HUES6 (cell line): Measurements from ENCODE around the gene CHD9.

ENCODE experiments used
- H3K27ac ChIP-seq: 2 replicates; pipeline ENCODE4 v1.7.0; 2013; ENCODE audit warnings: low read depth, mild to moderate bottlenecking, low read length, inconsistent platforms
- H3K27me3 ChIP-seq: 2 replicates; pipeline ENCODE4 v1.6.1; 2013; ENCODE audit warnings: low read length; ENCODE audit not compliant: control insufficient read depth, insufficient read depth
- H3K36me3 ChIP-seq: 2 replicates; pipeline ENCODE4 v1.6.1; 2013; ENCODE audit warnings: low read length; ENCODE audit not compliant: control insufficient read depth, insufficient read depth
- H3K4me1 ChIP-seq: 2 replicates; pipeline ENCODE4 v1.6.1; 2013; ENCODE audit warnings: low read length; ENCODE audit not compliant: control insufficient read depth, insufficient read depth
- H3K4me3 ChIP-seq: 2 replicates; pipeline ENCODE4 v1.5.1; 2013; ENCODE audit warnings: low read depth, low read length
- H3K9ac ChIP-seq: one replicate; pipeline ENCODE4 v1.6.1; 2013; ENCODE audit warnings: mild to moderate bottlenecking, low read length
- H3K9me3 ChIP-seq: 2 replicates; pipeline ENCODE4 v1.6.1; 2013; ENCODE audit warnings: low read depth, low read length; ENCODE audit not compliant: control insufficient read depth, insufficient read depth

CHD9 gene

DNA sequence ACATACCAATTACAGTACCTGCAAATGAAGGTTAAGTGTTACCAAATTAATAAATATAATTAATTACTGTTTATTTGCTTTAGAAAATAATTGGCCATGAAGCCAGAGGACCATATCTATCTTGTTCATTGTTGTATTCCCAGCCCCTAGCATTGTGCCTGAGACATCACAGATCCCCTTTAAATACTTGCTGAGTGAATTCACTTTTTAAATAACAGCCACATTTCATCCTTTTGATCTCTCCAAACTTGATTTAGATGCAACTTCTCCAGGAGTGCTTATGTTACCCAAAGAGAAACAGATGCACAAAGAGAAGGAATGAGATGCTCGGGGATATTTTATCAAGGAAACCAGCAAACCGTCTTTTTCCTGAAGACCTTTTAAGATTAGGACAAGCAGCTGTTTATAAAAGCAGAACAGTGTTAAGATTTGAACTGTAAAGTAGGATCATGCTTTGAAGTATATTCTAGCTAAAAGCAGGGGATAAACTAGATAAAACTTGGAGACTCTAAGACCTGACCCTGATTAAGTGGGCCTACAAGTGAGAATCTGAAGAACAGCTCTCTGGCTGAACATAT lies 66.3 kb downstream of the CHD9 start:
- H3K9ac ChIP-seq, result no peak overlapping the region
- 0 out of 2 replicates have a peak, but pooled peaks cover 6% of the 10 kb centered on the region for H3K9me3 ChIP-seq
- no peaks in the 10 kb centered on the region for H3K27me3 ChIP-seq
- no peaks in the 10 kb centered on the region for H3K36me3 ChIP-seq
- H3K4me3 ChIP-seq, result no peak overlapping the region
- no peaks in the 10 kb centered on the region for H3K4me1 ChIP-seq
- H3K27ac ChIP-seq, result no peak overlapping the region

GRCh38 chr16:53121661-53122060 lies 66.9 kb downstream of the CHD9 start:
- H3K27me3 ChIP-seq, result no peaks in the 10 kb centered on the region
- H3K4me1 ChIP-seq, result no peaks in the 10 kb centered on the region
- no peak overlapping the region for H3K27ac ChIP-seq
- H3K9me3 ChIP-seq, result 0 out of 2 replicates have a peak, but pooled peaks cover 6% of the 10 kb centered on the region
- H3K36me3 ChIP-seq, result no peaks in the 10 kb centered on the region
- H3K4me3 ChIP-seq, result no peak overlapping the region
- H3K9ac ChIP-seq, result no peak overlapping the region

GRCh38 chr16:53123747-53124146 lies 69.0 kb downstream of the CHD9 start:
- H3K4me1 ChIP-seq, result no peaks in the 10 kb centered on the region

GRCh38 chr16:53126390-53126789 lies 71.6 kb downstream of the CHD9 start:
- no peak overlapping the region for H3K27ac ChIP-seq

More at GRCh38 chr16:53123747-53124146, 69.0 kb downstream of the CHD9 start:
- Histone ChIP-seq H3K9me3 (0 out of 2 replicates have a peak, but pooled peaks cover 6% of the 10 kb centered on the region), H3K4me3 (no peak overlapping the region), H3K27ac (no peak overlapping the region), H3K27me3 (no peaks in the 10 kb centered on the region), H3K36me3 (no peaks in the 10 kb centered on the region), H3K9ac (no peak overlapping the region)

GRCh38 chr16:53129281-53130158 lies 74.7 kb downstream of the CHD9 start:
- peak overlapping the region; percentile 82; the same call in 1 of the 2 replicates for H3K27ac ChIP-seq
- H3K9ac ChIP-seq, result peak overlapping the region; percentile 94
- H3K4me1 ChIP-seq, result peaks cover 17% of the 10 kb centered on the region
- H3K36me3 ChIP-seq, result no peaks in the 10 kb centered on the region
- 0 out of 2 replicates have a peak, but pooled peaks cover 3% of the 10 kb centered on the region for H3K9me3 ChIP-seq
- no peaks in the 10 kb centered on the region for H3K27me3 ChIP-seq
- peak overlapping the region; percentile 95 for H3K4me3 ChIP-seq

More at GRCh38 chr16:53126390-53126789, 71.6 kb downstream of the CHD9 start:
- H3K4me3 ChIP-seq, result no peak overlapping the region
- peaks cover 6% of the 10 kb centered on the region; the same call in 1 of the 2 replicates for H3K4me1 ChIP-seq
- no peaks in the 10 kb centered on the region for H3K27me3 ChIP-seq
- H3K9me3 ChIP-seq, result 0 out of 2 replicates have a peak, but pooled peaks cover 6% of the 10 kb centered on the region
- H3K9ac ChIP-seq, result no peak overlapping the region
- no peaks in the 10 kb centered on the region for H3K36me3 ChIP-seq

DNA sequence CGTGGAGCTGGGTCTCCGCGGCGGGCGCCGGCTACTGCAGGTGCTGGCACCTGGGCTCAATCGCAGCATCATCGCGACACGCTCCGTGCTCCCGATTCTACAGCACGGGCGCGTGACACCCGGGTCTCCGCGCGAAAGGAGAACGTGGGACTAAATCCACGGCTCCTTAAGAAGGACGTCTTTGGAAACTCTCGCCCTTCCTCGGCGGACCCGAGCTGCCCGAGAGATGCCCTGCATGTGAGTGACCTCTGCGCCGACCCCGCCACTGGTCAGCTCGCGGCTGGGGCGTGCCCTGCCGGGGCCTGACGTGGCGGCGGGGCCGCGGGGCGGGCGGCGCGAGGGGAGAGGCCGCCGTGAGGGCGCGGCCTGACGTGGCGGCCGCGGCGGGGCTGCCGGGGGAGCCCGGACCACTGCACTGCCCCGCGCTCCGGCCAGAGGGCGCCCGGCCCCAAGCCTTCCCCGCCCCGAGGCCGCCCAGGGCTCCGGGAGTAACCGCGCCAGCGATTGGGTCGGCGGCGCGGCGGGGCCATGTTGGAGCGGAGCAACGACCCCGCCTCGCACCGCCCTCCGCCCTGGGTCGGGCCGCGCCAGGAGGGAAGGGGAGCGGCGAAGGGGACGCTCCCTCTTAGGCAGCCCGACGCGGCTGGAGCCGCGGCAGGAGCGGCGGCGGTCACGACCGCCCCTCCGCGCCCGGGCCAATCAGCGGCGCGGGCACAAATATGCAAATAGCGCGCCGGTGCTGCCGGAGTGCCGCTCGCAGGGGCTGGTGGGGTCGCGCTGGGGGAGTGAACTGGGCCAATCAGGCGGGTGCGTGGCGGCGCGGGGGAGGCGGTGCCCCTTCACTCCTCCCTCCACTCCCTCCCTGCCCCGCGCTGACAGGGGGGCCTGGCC lies 75.6 kb downstream of the CHD9 start:
- Histone ChIP-seq H3K4me3 (peak overlapping the region; percentile 95), H3K9me3 (no peaks in the 10 kb centered on the region), H3K27ac (peak overlapping the region; percentile 94), H3K36me3 (no peaks in the 10 kb centered on the region), H3K4me1 (peaks cover 19% of the 10 kb centered on the region), H3K9ac (peak overlapping the region; percentile 94), H3K27me3 (no peaks in the 10 kb centered on the region)

GRCh38 chr16:53131050-53131362 lies 76.2 kb downstream of the CHD9 start:
- Histone ChIP-seq H3K36me3 (no peaks in the 10 kb centered on the region), H3K27me3 (no peaks in the 10 kb centered on the region), H3K27ac (no peak overlapping the region), H3K9me3 (no peaks in the 10 kb centered on the region), H3K4me3 (peak overlapping the region; percentile 95), H3K9ac (peak overlapping the region; percentile 94), H3K4me1 (peaks cover 19% of the 10 kb centered on the region)

GRCh38 chr16:53131363-53132071 lies 76.7 kb downstream of the CHD9 start:
- peak overlapping the region; percentile 91 for H3K9ac ChIP-seq
- peaks cover 19% of the 10 kb centered on the region for H3K4me1 ChIP-seq
- no peaks in the 10 kb centered on the region for H3K36me3 ChIP-seq
- no peak overlapping the region; the same call in 1 of the 2 replicates for H3K27ac ChIP-seq
- H3K9me3 ChIP-seq, result no peaks in the 10 kb centered on the region
- peak overlapping the region; percentile 89 for H3K4me3 ChIP-seq
- H3K27me3 ChIP-seq, result no peaks in the 10 kb centered on the region

DNA sequence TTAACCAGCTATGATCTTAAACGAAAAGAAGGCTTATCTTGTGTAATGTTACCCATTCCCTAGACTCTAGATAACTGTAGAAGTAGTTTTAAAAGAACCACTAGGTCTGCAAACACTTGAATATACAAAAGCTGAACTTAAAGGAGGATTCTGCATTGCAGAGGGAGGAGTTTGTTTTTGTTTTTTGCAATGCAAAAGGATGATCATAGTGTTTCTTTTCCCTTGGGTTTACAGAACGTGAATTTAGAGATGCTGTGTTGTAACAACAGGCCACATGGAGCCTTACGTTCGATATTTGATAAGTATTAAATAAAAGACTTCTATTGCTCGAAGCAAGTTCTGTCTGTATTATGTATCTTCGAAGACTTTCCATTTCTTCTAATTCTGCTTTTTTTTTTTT lies 77.6 kb downstream of the CHD9 start:
- Histone ChIP-seq H3K4me1 (peaks cover 19% of the 10 kb centered on the region), H3K36me3 (no peaks in the 10 kb centered on the region), H3K9me3 (no peaks in the 10 kb centered on the region), H3K27me3 (no peaks in the 10 kb centered on the region), H3K27ac (no peak overlapping the region), H3K4me3 (peak overlapping the region; percentile 89; the same call in 1 of the 2 replicates), H3K9ac (no peak overlapping the region)

DNA sequence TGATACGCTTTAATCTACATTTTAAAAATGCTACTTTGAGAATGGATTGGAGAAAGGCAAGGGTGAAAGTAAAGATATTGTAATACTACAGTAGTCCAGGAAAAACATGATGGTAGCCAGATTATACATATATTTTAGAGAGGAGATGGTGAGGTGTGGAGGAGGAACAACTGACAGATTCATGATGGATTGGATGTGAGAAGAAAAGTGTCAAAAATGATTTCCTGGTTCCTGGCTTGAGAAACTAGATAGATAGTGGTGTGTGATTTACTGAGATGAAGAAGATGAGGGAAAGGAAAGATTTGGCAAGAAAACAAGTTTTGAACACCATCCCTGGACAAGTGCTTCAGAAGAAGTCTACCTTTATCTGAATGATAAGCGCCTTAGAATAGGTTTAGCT lies 80.5 kb downstream of the CHD9 start:
- no peaks in the 10 kb centered on the region for H3K27me3 ChIP-seq
- H3K27ac ChIP-seq, result no peak overlapping the region
- peaks cover 13% of the 10 kb centered on the region for H3K4me1 ChIP-seq
- H3K36me3 ChIP-seq, result no peaks in the 10 kb centered on the region
- no peak overlapping the region for H3K9ac ChIP-seq
- no peak overlapping the region for H3K4me3 ChIP-seq
- no peaks in the 10 kb centered on the region for H3K9me3 ChIP-seq
